T-helper 17 cell (primary cell): Measurements from ENCODE around the gene RNF208. TPM values are rescaled to one million over a fixed set of nuclear protein-coding genes. Genes with fewer than 3 reads are reported as not detected.

Experiments used
- ATAC-seq: fragments of 150-1000 bp; cut with Tn5 transposase; 2 replicates; pipeline ENCODE4 v1.10.0; 2021; ENCODE audit warnings: mild to moderate bottlenecking, moderate library complexity
- DNase-seq, 3 donors: peaks; one replicate each; pipeline versions ENCODE4 v3.0.0 to v3.0.0-alpha.2; 2020 to 2021
- H3K9me3 ChIP-seq: one replicate; pipeline ENCODE4 v1.7.0; 2013; ENCODE audit warnings: low read length, mild to moderate bottlenecking; ENCODE audit not compliant: control insufficient read depth, poor library complexity, severe bottlenecking
- H3K27ac Mint-ChIP-seq: one replicate; pipeline ENCODE4 v1.8.0; 2022; ENCODE audit warnings: mild to moderate bottlenecking, moderate library complexity, mixed read lengths
- H3K27me3 Mint-ChIP-seq: one replicate; pipeline ENCODE4 v1.8.0; 2022; ENCODE audit warnings: mixed read lengths
- H3K36me3 Mint-ChIP-seq: one replicate; pipeline ENCODE4 v1.8.0; 2022; ENCODE audit warnings: low read depth, mixed read lengths
- H3K4me1 Mint-ChIP-seq: one replicate; pipeline ENCODE4 v1.8.0; 2022; ENCODE audit warnings: mild to moderate bottlenecking, mixed read lengths
- H3K4me3 Mint-ChIP-seq: one replicate; pipeline ENCODE4 v1.8.0; 2022; ENCODE audit warnings: mild to moderate bottlenecking, moderate library complexity, mixed read lengths
- total RNA-seq, 4 donors: library from RNA in 2 of 4; stranded (reverse) in 2 of 4; gene quantifications; one replicate each; pipeline ENCODE4 v1.2.3 and lab custom pipeline; 2022 to 2026

RNF208 gene
- total RNA-seq (1 to 10 TPM; 1.2 to 5.3 TPM), total RNA-seq (lab: John Stamatoyannopoulos, UW) (0.15 to 0.35 reads per million in 2 donors)

GRCh38 chr9:137222190-137223077 lies at the start of gene RNF208:
TSS of gene RNF208 (minus strand) at chr9:137222240. CDS start at chr9:137221212, 1,028 bp downstream.
- peaks cover 2% of the 10 kb centered on the region for H3K27me3 Mint-ChIP-seq
- peaks cover 3% of the 10 kb centered on the region for H3K4me1 Mint-ChIP-seq
- H3K36me3 Mint-ChIP-seq = no peaks in the 10 kb centered on the region
- no peaks in the 10 kb centered on the region for H3K9me3 ChIP-seq
- DNase-seq = no peak
- ATAC-seq = no peak
- peak within 1 kb of the TSS; percentile 82 for H3K4me3 Mint-ChIP-seq
- H3K27ac Mint-ChIP-seq = no peak within 1 kb of the TSS

GRCh38 chr9:137271696-137272076 lies 49.6 kb upstream of the RNF208 start:
- Mint-ChIP-seq H3K4me1 (peaks cover 21% of the 10 kb centered on the region), H3K4me3 (no peak overlapping the region), H3K27ac (no peak overlapping the region), H3K27me3 (no peaks in the 10 kb centered on the region), H3K36me3 (peaks cover 6% of the 10 kb centered on the region)
- H3K9me3 ChIP-seq = no peaks in the 10 kb centered on the region
- ATAC-seq (no peak), DNase-seq (no peak)

- no peaks in the 10 kb centered on the region for H3K27me3 Mint-ChIP-seq
- peak; percentile 72 for ATAC-seq
- DNase-seq = no peak
- no peak overlapping the region for H3K4me3 Mint-ChIP-seq
- H3K36me3 Mint-ChIP-seq = peaks cover 6% of the 10 kb centered on the region
- H3K27ac Mint-ChIP-seq = no peak overlapping the region
- H3K9me3 ChIP-seq = no peaks in the 10 kb centered on the region
- H3K4me1 Mint-ChIP-seq = peaks cover 19% of the 10 kb centered on the region
Observed at GRCh38 chr9:137270929-137271695, 49.1 kb upstream of the RNF208 start.

GRCh38 chr9:137269231-137269772 lies 47.3 kb upstream of the RNF208 start:
- H3K4me3 Mint-ChIP-seq = no peak overlapping the region
- peak overlapping the region; percentile 54 for H3K27ac Mint-ChIP-seq
- peaks cover 6% of the 10 kb centered on the region for H3K36me3 Mint-ChIP-seq
- ATAC-seq (no peak), DNase-seq (no peak)
- H3K27me3 Mint-ChIP-seq = no peaks in the 10 kb centered on the region
- H3K4me1 Mint-ChIP-seq = peaks cover 10% of the 10 kb centered on the region
- H3K9me3 ChIP-seq = no peaks in the 10 kb centered on the region

- no peak for DNase-seq
- peaks cover 10% of the 10 kb centered on the region for H3K4me1 Mint-ChIP-seq
- no peaks in the 10 kb centered on the region for H3K9me3 ChIP-seq
- no peak for ATAC-seq
- peaks cover 6% of the 10 kb centered on the region for H3K36me3 Mint-ChIP-seq
- H3K27ac Mint-ChIP-seq = no peak overlapping the region
- H3K4me3 Mint-ChIP-seq = no peak overlapping the region
- H3K27me3 Mint-ChIP-seq = no peaks in the 10 kb centered on the region
Observed at GRCh38 chr9:137268538-137269201, 46.6 kb upstream of the RNF208 start.

- H3K27ac Mint-ChIP-seq = no peak overlapping the region
- H3K36me3 Mint-ChIP-seq = peaks cover 6% of the 10 kb centered on the region
- no peak for ATAC-seq
- no peaks in the 10 kb centered on the region for H3K27me3 Mint-ChIP-seq
- DNase-seq = no peak
- peak overlapping the region; percentile 49 for H3K4me3 Mint-ChIP-seq
- H3K4me1 Mint-ChIP-seq = peaks cover 10% of the 10 kb centered on the region
- H3K9me3 ChIP-seq = no peaks in the 10 kb centered on the region
Observed at GRCh38 chr9:137267933-137268355, 45.9 kb upstream of the RNF208 start.

- H3K36me3 Mint-ChIP-seq = peaks cover 6% of the 10 kb centered on the region
- DNase-seq = no peak
Observed at GRCh38 chr9:137266585-137267453, 44.8 kb upstream of the RNF208 start.

GRCh38 chr9:137266162-137266527 lies 44.1 kb upstream of the RNF208 start:
- DNase-seq (no peak), ATAC-seq (no peak)
- no peak overlapping the region for H3K4me3 Mint-ChIP-seq
- H3K9me3 ChIP-seq = no peaks in the 10 kb centered on the region
- peaks cover 7% of the 10 kb centered on the region for H3K4me1 Mint-ChIP-seq
- no peak overlapping the region for H3K27ac Mint-ChIP-seq
- peaks cover 4% of the 10 kb centered on the region for H3K36me3 Mint-ChIP-seq
- H3K27me3 Mint-ChIP-seq = no peaks in the 10 kb centered on the region

More at GRCh38 chr9:137266585-137267453, 44.8 kb upstream of the RNF208 start:
- Mint-ChIP-seq H3K27me3 (no peaks in the 10 kb centered on the region), H3K27ac (no peak overlapping the region), H3K4me1 (peaks cover 10% of the 10 kb centered on the region), H3K4me3 (no peak overlapping the region)
- no peaks in the 10 kb centered on the region for H3K9me3 ChIP-seq
- no peak for ATAC-seq

- peaks cover 4% of the 10 kb centered on the region for H3K36me3 Mint-ChIP-seq
- no peak for ATAC-seq
- H3K4me3 Mint-ChIP-seq = no peak overlapping the region
- H3K27me3 Mint-ChIP-seq = no peaks in the 10 kb centered on the region
- DNase-seq = no peak
- no peak overlapping the region for H3K27ac Mint-ChIP-seq
- H3K4me1 Mint-ChIP-seq = peaks cover 7% of the 10 kb centered on the region
- H3K9me3 ChIP-seq = no peaks in the 10 kb centered on the region
Observed at GRCh38 chr9:137265496-137266161, 43.6 kb upstream of the RNF208 start.

- H3K27ac Mint-ChIP-seq = no peak overlapping the region
- H3K36me3 Mint-ChIP-seq = peaks cover 4% of the 10 kb centered on the region
- H3K27me3 Mint-ChIP-seq = no peaks in the 10 kb centered on the region
- DNase-seq (no peak), ATAC-seq (no peak)
- no peaks in the 10 kb centered on the region for H3K9me3 ChIP-seq
- peaks cover 7% of the 10 kb centered on the region for H3K4me1 Mint-ChIP-seq
- H3K4me3 Mint-ChIP-seq = no peak overlapping the region
Observed at GRCh38 chr9:137264067-137264466, 42.0 kb upstream of the RNF208 start.

- no peak for DNase-seq
- Mint-ChIP-seq H3K36me3 (peaks cover under 1% of the 10 kb centered on the region), H3K27me3 (no peaks in the 10 kb centered on the region)
Observed at GRCh38 chr9:137263506-137263905, 41.5 kb upstream of the RNF208 start.

GRCh38 chr9:137262909-137263285 lies 40.9 kb upstream of the RNF208 start:
- H3K4me1 Mint-ChIP-seq = no peaks in the 10 kb centered on the region
- H3K36me3 Mint-ChIP-seq = no peaks in the 10 kb centered on the region
- no peaks in the 10 kb centered on the region for H3K27me3 Mint-ChIP-seq
- no peak overlapping the region for H3K27ac Mint-ChIP-seq
- ATAC-seq (no peak), DNase-seq (no peak)
- no peak overlapping the region for H3K4me3 Mint-ChIP-seq
- no peaks in the 10 kb centered on the region for H3K9me3 ChIP-seq

More at GRCh38 chr9:137263506-137263905, 41.5 kb upstream of the RNF208 start:
- ATAC-seq = no peak
- Mint-ChIP-seq H3K27ac (no peak overlapping the region), H3K4me1 (peaks cover 3% of the 10 kb centered on the region), H3K4me3 (peak overlapping the region; percentile 31)
- H3K9me3 ChIP-seq = no peaks in the 10 kb centered on the region
